CD8-positive, alpha-beta memory T cell (primary cell): Measurements from ENCODE around the gene CLASP1. TPM values are rescaled to one million over a fixed set of nuclear protein-coding genes. Genes with fewer than 3 reads are reported as not detected.
"Not testable (repeated sequence)": the region's sequence is repeated elsewhere in the genome, so short reads cannot be mapped to it uniquely, and the experiment has no call there.

Experiments
- CTCF ChIA-PET: fragments of 350-600 bp; sonication (Branson Sonifier 250); formaldehyde crosslinking; loops from one replicate; lab custom pipeline; 2021; ENCODE audit warnings: antibody characterized with exemption; lab: Charles Lee
- POLR2A ChIA-PET: fragments of 350-600 bp; sonication (Branson Sonifier 250); formaldehyde crosslinking; loops from one replicate; lab custom pipeline; 2021; ENCODE audit warnings: antibody characterized with exemption; lab: Charles Lee
- DNase-seq, 5 donors: peaks; one replicate each; pipeline versions ENCODE4 v3.0.0 to v3.0.0-alpha.2; 2020 to 2022; ENCODE audit warnings: mixed read lengths in 1 of 5
- H3K27ac ChIP-seq: one replicate; pipeline ENCODE4 v1.7.0; 2013; ENCODE audit warnings: low read depth, mild to moderate bottlenecking, low read length, moderate library complexity
- H3K27me3 ChIP-seq: 2 replicates; pipeline ENCODE4 v1.7.0; 2013; ENCODE audit warnings: low read length, mild to moderate bottlenecking; ENCODE audit not compliant: insufficient read depth, poor library complexity, severe bottlenecking
- H3K36me3 ChIP-seq: 2 replicates; pipeline ENCODE4 v1.7.0; 2013; ENCODE audit warnings: mild to moderate bottlenecking, low read length, moderate library complexity; ENCODE audit not compliant: insufficient read depth
- H3K4me1 ChIP-seq: 2 replicates; pipeline ENCODE4 v1.7.0; 2013; ENCODE audit warnings: mild to moderate bottlenecking, low read length, moderate library complexity; ENCODE audit not compliant: insufficient read depth
- H3K4me3 ChIP-seq: 2 replicates; pipeline ENCODE4 v1.7.0; 2013; ENCODE audit warnings: mild to moderate bottlenecking, low read length
- H3K9me3 ChIP-seq: 2 replicates; pipeline ENCODE4 v1.7.0; 2013; ENCODE audit warnings: mild to moderate bottlenecking, low read length
- H3K27ac Mint-ChIP-seq, 8 donors: one replicate each; pipeline ENCODE4 v1.8.0; 2020 to 2021; ENCODE audit warnings: mixed read lengths in 8 of 8, mild to moderate bottlenecking in 6 of 8, inconsistent platforms in 3 of 8, moderate library complexity in 3 of 8
- H3K27me3 Mint-ChIP-seq, 2 donors: one replicate each; pipeline ENCODE4 v1.8.0; 2020 to 2021; ENCODE audit warnings: mixed read lengths in 2 of 2, mild to moderate bottlenecking in 1 of 2, moderate library complexity in 1 of 2
- H3K36me3 Mint-ChIP-seq, 3 donors: one replicate each; pipeline ENCODE4 v1.8.0; 2020 to 2021; ENCODE audit warnings: mixed read lengths in 3 of 3, inconsistent platforms in 1 of 3, mild to moderate bottlenecking in 1 of 3
- H3K4me1 Mint-ChIP-seq, 3 donors: one replicate each; pipeline ENCODE4 v1.8.0; 2020 to 2021; ENCODE audit warnings: mixed read lengths in 3 of 3, inconsistent platforms in 1 of 3, mild to moderate bottlenecking in 1 of 3
- H3K4me3 Mint-ChIP-seq, 7 donors: one replicate each; pipeline ENCODE4 v1.8.0; 2020 to 2021; ENCODE audit warnings: mixed read lengths in 7 of 7, mild to moderate bottlenecking in 6 of 7, moderate library complexity in 4 of 7, inconsistent platforms in 2 of 7
- H3K9me3 Mint-ChIP-seq, 5 donors: one replicate each; pipeline ENCODE4 v1.8.0; 2020 to 2022; ENCODE audit warnings: mixed read lengths in 5 of 5, mild to moderate bottlenecking in 3 of 5, moderate library complexity in 2 of 5, inconsistent platforms in 1 of 5
- polyA plus RNA-seq: library from polyadenylated mRNA; unstranded; fragments of 300-500 nt; fragmentation: Illumina TruSeq; gene quantifications from one replicate; pipeline ENCODE4 v1.2.3, GENCODE V29; 2021
- total RNA-seq, 2 experiments: library from RNA; stranded (reverse); gene quantifications; one replicate each; pipeline ENCODE4 v1.2.3, GENCODE V29; 2021

The CLASP1 gene
- 10 to 100 TPM; 62.6 to 66.0 TPM for total RNA-seq
- 22.2 TPM for polyA plus RNA-seq

GRCh38 chr2:121649149-121649595, at the start of gene CLASP1:
Gene CLASP1 (minus strand): TSS chr2:121649462. CDS start chr2:121605895, 43,567 bp downstream.
- Histone ChIP-seq H3K4me3 (peak within 1 kb of the TSS; percentile 85), H3K9me3 (no peaks in the 10 kb centered on the region), H3K27ac (peak within 1 kb of the TSS; percentile 92), H3K4me1 (peaks cover 30% of the 10 kb centered on the region), H3K36me3 (no peaks in the 10 kb centered on the region), H3K27me3 (no peaks in the 10 kb centered on the region)
- no peaks in the 10 kb centered on the region for H3K9me3 Mint-ChIP-seq
- ChIA-PET POLR2A (interaction anchor here (0.6 to 4.0 kb wide), 5 partner anchors 24 to 118 kb away, joined by 3 to 44 read pairs (median 30); partner anchors contain the start of genes NIFK, RNU4ATAC and TSN), CTCF (interaction anchor here (1.3 to 2.5 kb wide), 3 partner anchors 51 to 118 kb away, joined by 3 to 15 read pairs (median 7); partner anchors contain the start of gene RNU4ATAC)
- no peak for DNase-seq
- H3K4me1 Mint-ChIP-seq = peaks cover 53 to 76% (median 73%) of the 10 kb centered on the region in 3 donors
- peaks cover 0 to 24% (median 2%) of the 10 kb centered on the region in 3 donors for H3K36me3 Mint-ChIP-seq
- H3K4me3 Mint-ChIP-seq = peak within 1 kb of the TSS; percentile 95 to 100 (median 98)
- H3K27me3 Mint-ChIP-seq = peaks cover 0 to 7% of the 10 kb centered on the region in 2 donors
- peak within 1 kb of the TSS; percentile 99 to 100 (median 99) for H3K27ac Mint-ChIP-seq

DNA sequence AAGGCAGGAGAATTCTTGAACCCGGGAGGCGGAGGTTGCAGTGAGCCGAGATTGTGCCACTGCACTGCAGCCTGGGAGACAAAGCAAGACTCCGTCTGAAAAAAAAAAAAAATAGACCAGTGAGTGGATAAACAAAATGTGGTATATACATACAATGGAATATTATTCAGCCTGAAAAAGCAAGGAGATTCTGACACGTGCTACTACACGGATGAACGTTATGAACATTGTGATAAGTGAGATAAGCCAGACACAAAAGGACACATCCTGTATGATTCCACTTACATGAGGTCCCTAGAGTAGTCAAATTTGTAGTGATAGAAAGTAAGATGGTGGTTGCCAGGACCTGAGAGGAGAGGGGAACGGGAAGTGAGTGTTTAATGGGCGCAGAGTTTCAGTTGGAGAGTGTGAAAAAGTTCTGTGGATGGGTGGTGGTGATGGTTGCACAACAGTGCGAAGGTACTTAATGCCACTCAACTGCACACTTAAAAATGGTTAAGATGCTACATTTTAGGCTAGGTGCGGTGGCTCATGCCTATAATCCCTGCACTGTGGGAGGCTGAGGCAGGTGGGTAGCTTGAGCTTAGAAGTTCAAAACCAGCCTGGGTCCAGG, 49.2 kb upstream of the CLASP1 start:
- no peak for DNase-seq
- no peaks in the 10 kb centered on the region for H3K27me3 Mint-ChIP-seq
- H3K9me3 Mint-ChIP-seq = no peaks in the 10 kb centered on the region
- peak overlapping the region; percentile 97 to 100 (median 99) for H3K27ac Mint-ChIP-seq
- H3K36me3 Mint-ChIP-seq = no peaks in the 10 kb centered on the region
- H3K4me1 ChIP-seq = peaks cover 31% of the 10 kb centered on the region
- H3K27me3 ChIP-seq = no peaks in the 10 kb centered on the region
- no peak overlapping the region for H3K4me3 ChIP-seq
- H3K4me1 Mint-ChIP-seq = peaks cover 41 to 49% (median 49%) of the 10 kb centered on the region in 3 donors
- CTCF ChIA-PET = interaction anchor here (0.8 to 3.8 kb wide), 4 partner anchors 42 to 167 kb away, joined by 3 to 23 read pairs (median 4); partner anchors contain the start of gene RNU4ATAC
- peak overlapping the region; percentile 4 to 73 (median 34) for H3K4me3 Mint-ChIP-seq
- H3K9me3 ChIP-seq = no peaks in the 10 kb centered on the region
- no peak overlapping the region for H3K27ac ChIP-seq
- H3K36me3 ChIP-seq = no peaks in the 10 kb centered on the region
- POLR2A ChIA-PET = interaction anchor here (1.4 to 2.9 kb wide), 2 partner anchors 38 to 49 kb away, joined by 8 to 44 read pairs; partner anchors contain the start of genes CLASP1 and NIFK

DNA sequence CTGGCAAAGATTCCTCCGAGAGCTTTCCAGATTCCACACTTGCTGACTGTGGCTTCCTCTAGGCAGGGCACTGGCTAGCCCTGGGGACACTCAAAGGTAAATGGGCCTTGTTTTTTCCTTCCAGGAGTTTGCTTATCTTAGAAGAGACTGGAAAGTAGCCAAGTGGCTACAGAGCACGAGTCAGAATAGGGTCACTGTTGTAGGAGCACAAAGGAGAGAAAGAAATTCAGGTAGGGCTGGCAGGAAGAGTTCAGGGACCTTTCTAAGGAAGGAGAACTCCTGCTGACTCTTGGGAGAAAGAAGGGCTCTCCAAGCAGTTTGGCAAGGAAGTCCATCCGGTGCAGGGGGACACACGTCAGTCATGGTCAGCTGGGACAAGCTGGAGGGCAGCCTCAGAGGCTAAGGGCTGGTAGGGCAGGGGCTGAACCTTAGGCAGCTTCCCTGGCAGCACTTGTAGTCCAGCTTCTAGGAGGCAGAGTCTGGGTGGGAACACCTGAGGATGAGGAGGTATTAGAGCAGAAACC, 47.9 kb upstream of the CLASP1 start:
- H3K27ac Mint-ChIP-seq = peak overlapping the region in 7 of 8 donors; percentile 28 to 99 (median 91)
- H3K36me3 ChIP-seq = no peaks in the 10 kb centered on the region
- no peak for DNase-seq
- ChIA-PET CTCF (interaction anchor here (0.9 kb wide), 1 partner anchor 21 kb away, joined by 3 read pairs; no protein-coding TSS in a partner anchor), POLR2A (interaction anchor here (0.6 kb wide), 1 partner anchor 18 kb away, joined by 3 read pairs; no protein-coding TSS in a partner anchor)
- peak overlapping the region in 2 of 7 donors; percentile 35 to 36 for H3K4me3 Mint-ChIP-seq
- H3K4me1 ChIP-seq = peaks cover 31% of the 10 kb centered on the region
- no peaks in the 10 kb centered on the region for H3K9me3 Mint-ChIP-seq
- no peak overlapping the region for H3K27ac ChIP-seq
- H3K9me3 ChIP-seq = no peaks in the 10 kb centered on the region
- no peaks in the 10 kb centered on the region for H3K36me3 Mint-ChIP-seq
- no peaks in the 10 kb centered on the region for H3K27me3 ChIP-seq
- no peaks in the 10 kb centered on the region for H3K27me3 Mint-ChIP-seq
- peaks cover 37 to 46% (median 45%) of the 10 kb centered on the region in 3 donors for H3K4me1 Mint-ChIP-seq
- H3K4me3 ChIP-seq = no peak overlapping the region

- H3K9me3 ChIP-seq = no peaks in the 10 kb centered on the region
- no peaks in the 10 kb centered on the region for H3K36me3 ChIP-seq
- peaks cover 32 to 40% (median 40%) of the 10 kb centered on the region in 3 donors for H3K4me1 Mint-ChIP-seq
- H3K4me3 ChIP-seq = no peak overlapping the region
- DNase-seq = no peak
- H3K36me3 Mint-ChIP-seq = no peaks in the 10 kb centered on the region
- H3K27me3 Mint-ChIP-seq = no peaks in the 10 kb centered on the region
- ChIA-PET CTCF (no interaction called here), POLR2A (no interaction called here)
- H3K27me3 ChIP-seq = no peaks in the 10 kb centered on the region
- peaks cover 29% of the 10 kb centered on the region for H3K4me1 ChIP-seq
- peak overlapping the region in 6 of 8 donors; percentile 50 to 98 (median 72) for H3K27ac Mint-ChIP-seq
- no peaks in the 10 kb centered on the region for H3K9me3 Mint-ChIP-seq
- no peak overlapping the region for H3K27ac ChIP-seq
- no peak overlapping the region for H3K4me3 Mint-ChIP-seq
Measured at GRCh38 chr2:121696410-121696930, 47.2 kb upstream of the CLASP1 start.

DNA sequence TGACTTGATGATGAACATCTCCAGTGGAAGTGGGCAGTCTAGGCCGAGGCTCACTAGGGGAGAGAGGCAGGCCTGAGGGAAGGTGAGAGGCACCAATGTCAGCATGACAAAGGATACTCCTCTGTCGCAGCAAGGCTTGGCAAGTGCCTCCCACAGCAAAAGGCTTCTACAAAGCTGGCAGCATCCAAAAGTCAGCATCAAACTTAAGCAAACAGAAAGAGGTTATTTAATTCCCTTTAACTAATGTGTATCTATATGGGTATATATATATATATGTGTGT, 45.8 kb upstream of the CLASP1 start:
- DNase-seq = no peak
- H3K9me3 Mint-ChIP-seq = no peaks in the 10 kb centered on the region
- peaks cover 19 to 26% (median 26%) of the 10 kb centered on the region in 3 donors for H3K4me1 Mint-ChIP-seq
- Histone ChIP-seq H3K4me3 (no peak overlapping the region), H3K9me3 (no peaks in the 10 kb centered on the region), H3K4me1 (peaks cover 16% of the 10 kb centered on the region), H3K27ac (no peak overlapping the region), H3K27me3 (no peaks in the 10 kb centered on the region), H3K36me3 (no peaks in the 10 kb centered on the region)
- no peaks in the 10 kb centered on the region for H3K36me3 Mint-ChIP-seq
- H3K27me3 Mint-ChIP-seq = peaks cover 0 to 2% of the 10 kb centered on the region in 2 donors
- no peak overlapping the region for H3K4me3 Mint-ChIP-seq
- peak overlapping the region in 5 of 8 donors; percentile 12 to 72 (median 55) for H3K27ac Mint-ChIP-seq
- ChIA-PET CTCF (no interaction called here), POLR2A (no interaction called here)

- H3K36me3 Mint-ChIP-seq = no peaks in the 10 kb centered on the region
- ChIA-PET POLR2A (no interaction called here), CTCF (no interaction called here)
- H3K4me1 ChIP-seq = peaks cover 10% of the 10 kb centered on the region
- H3K9me3 Mint-ChIP-seq = no peaks in the 10 kb centered on the region
- H3K27me3 ChIP-seq = no peaks in the 10 kb centered on the region
- H3K27me3 Mint-ChIP-seq = peaks cover 0 to 2% of the 10 kb centered on the region in 2 donors
- peaks cover 13 to 21% (median 21%) of the 10 kb centered on the region in 3 donors for H3K4me1 Mint-ChIP-seq
- H3K36me3 ChIP-seq = no peaks in the 10 kb centered on the region
- H3K4me3 Mint-ChIP-seq = no peak overlapping the region
- no peak overlapping the region for H3K27ac ChIP-seq
- no peaks in the 10 kb centered on the region for H3K9me3 ChIP-seq
- DNase-seq = no peak
- peak overlapping the region in 3 of 8 donors; percentile 12 to 72 (median 55) for H3K27ac Mint-ChIP-seq
- no peak overlapping the region for H3K4me3 ChIP-seq
Measured at GRCh38 chr2:121694398-121695170, 45.3 kb upstream of the CLASP1 start.

- H3K9me3 ChIP-seq, H3K4me3 Mint-ChIP-seq, POLR2A ChIA-PET, DNase-seq, H3K27ac ChIP-seq, H3K36me3 ChIP-seq, H3K9me3 Mint-ChIP-seq, H3K36me3 Mint-ChIP-seq, H3K27me3 Mint-ChIP-seq, H3K4me1 ChIP-seq, H3K27me3 ChIP-seq, H3K4me3 ChIP-seq: not testable (repeated sequence)
- CTCF ChIA-PET = interaction anchor here (1.3 to 1.9 kb wide), 2 partner anchors 9 to 38 kb away, joined by 3 to 4 read pairs; no protein-coding TSS in a partner anchor
- Mint-ChIP-seq H3K27ac (peak overlapping the region in 3 of 8 donors; percentile 0 to 81 (median 51)), H3K4me1 (peaks cover 0 to 10% (median 6%) of the 10 kb centered on the region in 3 donors)
Measured at GRCh38 chr2:121690572-121690971, 41.3 kb upstream of the CLASP1 start.
